ENCODE data around the gene RPS18.

DNA sequence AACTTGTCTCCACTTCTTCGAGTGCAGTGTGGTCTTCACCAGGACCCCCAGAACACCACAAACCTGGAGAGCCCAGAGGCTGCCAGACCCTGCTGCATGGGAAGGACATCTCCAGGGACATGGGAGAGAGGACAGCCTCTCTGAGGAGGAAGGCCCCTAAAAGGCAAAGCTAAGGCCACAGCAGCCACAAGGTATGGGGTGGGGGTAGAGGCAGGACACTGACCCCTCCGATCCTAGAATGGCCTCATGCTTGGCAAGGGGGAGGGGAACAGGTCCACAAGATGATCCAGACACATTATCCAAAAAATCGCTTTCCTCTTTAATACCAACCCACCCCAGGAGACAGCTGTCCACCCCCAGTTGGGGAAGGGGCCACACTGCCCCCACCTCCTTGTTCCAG, 6.9 kb downstream of the RPS18 start:
- TF ChIP-seq, protein P1, sequence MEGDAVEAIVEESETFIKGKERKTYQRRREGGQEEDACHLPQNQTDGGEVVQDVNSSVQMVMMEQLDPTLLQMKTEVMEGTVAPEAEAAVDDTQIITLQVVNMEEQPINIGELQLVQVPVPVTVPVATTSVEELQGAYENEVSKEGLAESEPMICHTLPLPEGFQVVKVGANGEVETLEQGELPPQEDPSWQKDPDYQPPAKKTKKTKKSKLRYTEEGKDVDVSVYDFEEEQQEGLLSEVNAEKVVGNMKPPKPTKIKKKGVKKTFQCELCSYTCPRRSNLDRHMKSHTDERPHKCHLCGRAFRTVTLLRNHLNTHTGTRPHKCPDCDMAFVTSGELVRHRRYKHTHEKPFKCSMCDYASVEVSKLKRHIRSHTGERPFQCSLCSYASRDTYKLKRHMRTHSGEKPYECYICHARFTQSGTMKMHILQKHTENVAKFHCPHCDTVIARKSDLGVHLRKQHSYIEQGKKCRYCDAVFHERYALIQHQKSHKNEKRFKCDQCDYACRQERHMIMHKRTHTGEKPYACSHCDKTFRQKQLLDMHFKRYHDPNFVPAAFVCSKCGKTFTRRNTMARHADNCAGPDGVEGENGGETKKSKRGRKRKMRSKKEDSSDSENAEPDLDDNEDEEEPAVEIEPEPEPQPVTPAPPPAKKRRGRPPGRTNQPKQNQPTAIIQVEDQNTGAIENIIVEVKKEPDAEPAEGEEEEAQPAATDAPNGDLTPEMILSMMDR (IDR thresholded peaks at IDR 0.05) = no peak
- no peak for TF ChIP-seq POLR2A (IDR thresholded peaks at IDR 0.05)
